ENCODE measurements around the gene DLG2. TPM values are rescaled to one million over a fixed set of nuclear protein-coding genes. Genes with fewer than 3 reads are reported as not detected.

Gene DLG2
- total RNA-seq, 3 donors from 2014 or later (not counting 1 experiment from before 2014, with no cell fraction given), result 1.7 to 2.9 (median 2.2) TPM

DNA sequence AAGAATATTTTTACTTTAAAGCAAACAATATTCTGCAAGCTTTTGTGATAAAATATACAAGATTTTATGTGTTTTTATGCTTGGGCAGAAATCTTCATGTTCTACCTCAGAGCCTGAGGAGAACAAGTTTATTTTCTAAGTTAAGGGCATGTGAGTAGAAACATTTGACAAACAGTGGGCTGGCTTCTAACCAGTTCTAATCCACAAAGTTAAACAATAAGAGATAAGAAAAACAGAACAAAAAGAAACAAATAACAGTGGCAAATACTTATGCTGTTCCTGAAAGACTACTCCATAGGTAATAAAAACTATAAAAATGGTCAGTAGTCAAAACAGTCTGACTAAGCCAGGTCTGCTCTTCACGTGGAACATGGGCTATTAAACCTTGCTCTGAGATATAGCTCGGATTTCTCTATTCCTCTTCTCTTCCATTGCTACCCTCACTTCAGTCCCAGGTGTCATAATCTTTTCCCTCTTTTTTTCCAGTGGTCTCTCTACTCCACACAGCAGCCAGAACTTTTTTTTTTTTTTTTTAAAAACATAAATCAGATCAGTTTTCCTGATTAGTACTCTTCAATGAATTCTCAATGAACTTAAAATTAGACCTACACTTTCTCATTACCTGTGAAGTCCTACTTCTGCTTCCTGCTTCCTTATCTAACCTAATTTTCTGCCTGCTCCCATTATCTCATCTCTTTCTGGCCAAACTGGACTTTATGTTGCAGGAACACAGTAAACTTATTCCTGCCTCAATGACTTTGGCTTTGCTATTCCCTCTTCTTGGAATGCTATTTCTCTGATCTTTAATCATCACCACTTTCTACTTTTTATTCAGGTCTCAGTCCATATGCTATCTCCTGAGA, 1669.9 kb downstream of the DLG2 start:
- Mint-ChIP-seq H3K27ac (no peak overlapping the region), H3K9me3 (peaks cover 6 to 11% of the 10 kb centered on the region in 2 donors)
- intact Hi-C loops (cut with micrococcal nuclease), result no loop called here

GRCh38 chr11:83956119-83956697, 1670.9 kb downstream of the DLG2 start:
- Histone ChIP-seq H3K4me3 (ENCODE audit: low read length) (no peak overlapping the region), H3K9me3 (ENCODE audit: control insufficient read depth, insufficient read depth, low read length) (peaks cover 3% of the 10 kb centered on the region), H3K4me1 (ENCODE audit: control insufficient read depth, insufficient read depth, low read length) (no peaks in the 10 kb centered on the region), H3K27ac (ENCODE audit: low read length) (no peak overlapping the region), H3K27me3 (ENCODE audit: control insufficient read depth, insufficient read depth, low read length) (no peaks in the 10 kb centered on the region), H3K36me3 (ENCODE audit: control insufficient read depth, insufficient read depth, low read length) (no peaks in the 10 kb centered on the region)
- Mint-ChIP-seq H3K27me3 (ENCODE audit: low read depth in 2 of 2) (no peaks in the 10 kb centered on the region), H3K4me3 (no peak overlapping the region), H3K4me1 (no peaks in the 10 kb centered on the region), H3K36me3 (no peaks in the 10 kb centered on the region), H3K27ac (no peak overlapping the region), H3K9me3 (peaks cover 10 to 13% of the 10 kb centered on the region in 2 donors)
- TF ChIP-seq, protein P1, sequence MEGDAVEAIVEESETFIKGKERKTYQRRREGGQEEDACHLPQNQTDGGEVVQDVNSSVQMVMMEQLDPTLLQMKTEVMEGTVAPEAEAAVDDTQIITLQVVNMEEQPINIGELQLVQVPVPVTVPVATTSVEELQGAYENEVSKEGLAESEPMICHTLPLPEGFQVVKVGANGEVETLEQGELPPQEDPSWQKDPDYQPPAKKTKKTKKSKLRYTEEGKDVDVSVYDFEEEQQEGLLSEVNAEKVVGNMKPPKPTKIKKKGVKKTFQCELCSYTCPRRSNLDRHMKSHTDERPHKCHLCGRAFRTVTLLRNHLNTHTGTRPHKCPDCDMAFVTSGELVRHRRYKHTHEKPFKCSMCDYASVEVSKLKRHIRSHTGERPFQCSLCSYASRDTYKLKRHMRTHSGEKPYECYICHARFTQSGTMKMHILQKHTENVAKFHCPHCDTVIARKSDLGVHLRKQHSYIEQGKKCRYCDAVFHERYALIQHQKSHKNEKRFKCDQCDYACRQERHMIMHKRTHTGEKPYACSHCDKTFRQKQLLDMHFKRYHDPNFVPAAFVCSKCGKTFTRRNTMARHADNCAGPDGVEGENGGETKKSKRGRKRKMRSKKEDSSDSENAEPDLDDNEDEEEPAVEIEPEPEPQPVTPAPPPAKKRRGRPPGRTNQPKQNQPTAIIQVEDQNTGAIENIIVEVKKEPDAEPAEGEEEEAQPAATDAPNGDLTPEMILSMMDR (IDR thresholded peaks at IDR 0.05), result no peak
- DNase-seq (no peak), ATAC-seq (no peak)
- intact Hi-C loops (cut with micrococcal nuclease), result no loop called here
- WGBS (ENCODE audit: insufficient coverage), result 87% methylated on average over 10 of the region's 10 CpGs

More for the DNA sequence above, 1669.9 kb downstream of the DLG2 start:
- Mint-ChIP-seq H3K36me3 (no peaks in the 10 kb centered on the region), H3K27me3 (ENCODE audit: low read depth in 2 of 2) (no peaks in the 10 kb centered on the region), H3K4me1 (no peaks in the 10 kb centered on the region), H3K4me3 (no peak overlapping the region)
- Histone ChIP-seq H3K36me3 (ENCODE audit: control insufficient read depth, insufficient read depth, low read length) (no peaks in the 10 kb centered on the region), H3K27ac (ENCODE audit: low read length) (no peak overlapping the region), H3K27me3 (ENCODE audit: control insufficient read depth, insufficient read depth, low read length) (no peaks in the 10 kb centered on the region), H3K4me3 (ENCODE audit: low read length) (no peak overlapping the region), H3K9me3 (ENCODE audit: control insufficient read depth, insufficient read depth, low read length) (peaks cover 3% of the 10 kb centered on the region), H3K4me1 (ENCODE audit: control insufficient read depth, insufficient read depth, low read length) (no peaks in the 10 kb centered on the region)
- TF ChIP-seq, protein P1 (IDR thresholded peaks at IDR 0.05), result no peak
- no peak for ATAC-seq
- DNase-seq, result no peak
- 60% methylated on average over 2 of the region's 2 CpGs for WGBS (ENCODE audit: insufficient coverage)

DNA sequence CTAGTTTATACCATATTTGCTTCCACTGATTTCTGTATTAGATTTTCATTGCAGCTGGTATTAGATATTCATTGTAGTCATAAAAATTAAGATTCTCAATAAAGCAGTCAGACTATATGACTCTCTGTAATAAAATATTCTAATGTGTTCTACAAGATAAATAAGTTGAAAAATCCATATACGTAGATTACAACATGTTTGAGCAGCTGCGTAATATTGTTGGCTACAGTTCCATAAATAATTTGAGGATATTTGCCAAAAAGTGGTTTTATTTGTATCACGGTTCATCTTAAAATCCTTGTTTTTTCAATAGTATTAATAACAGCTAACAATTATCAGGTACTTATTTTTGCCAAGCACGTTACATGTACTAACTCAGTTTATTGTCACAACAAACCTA, 1672.4 kb downstream of the DLG2 start:
- peaks cover 3% of the 10 kb centered on the region for H3K9me3 ChIP-seq (ENCODE audit: control insufficient read depth, insufficient read depth, low read length)
- no peaks in the 10 kb centered on the region for H3K27me3 Mint-ChIP-seq (ENCODE audit: low read depth in 2 of 2)
- TF ChIP-seq, protein P1 (IDR thresholded peaks at IDR 0.05), result no peak
- H3K27ac ChIP-seq (ENCODE audit: low read length), result no peak overlapping the region
- intact Hi-C loops (cut with micrococcal nuclease), result no loop called here
- no peaks in the 10 kb centered on the region for H3K36me3 ChIP-seq (ENCODE audit: control insufficient read depth, insufficient read depth, low read length)
- ATAC-seq, result no peak
- DNase-seq, result no peak
- no peaks in the 10 kb centered on the region for H3K36me3 Mint-ChIP-seq
- H3K4me1 Mint-ChIP-seq, result no peaks in the 10 kb centered on the region
- H3K9me3 Mint-ChIP-seq, result peaks cover 10 to 11% of the 10 kb centered on the region in 2 donors
- no peaks in the 10 kb centered on the region for H3K4me1 ChIP-seq (ENCODE audit: control insufficient read depth, insufficient read depth, low read length)
- WGBS (ENCODE audit: insufficient coverage), result 95% methylated on average over 3 of the region's 4 CpGs
- H3K27ac Mint-ChIP-seq, result no peak overlapping the region
- no peak overlapping the region for H3K4me3 Mint-ChIP-seq
- no peak overlapping the region for H3K4me3 ChIP-seq (ENCODE audit: low read length)
- H3K27me3 ChIP-seq (ENCODE audit: control insufficient read depth, insufficient read depth, low read length), result no peaks in the 10 kb centered on the region
